Activated T-cell treated with anti-CD3 and anti-CD28 coated beads for 24 hours (primary cell): Measurements from ENCODE around the gene ARSK.
A peak's percentile ranks its signal among the peaks of the same experiment; 100 is the strongest.

Experiments used
- DNase-seq: peaks from one replicate; pipeline ENCODE4 v3.0.0-alpha.2; 2020; ENCODE audit warnings: low read depth

Gene ARSK

GRCh38 chr5:95564450-95564849 is 9.5 kb downstream of the ARSK start:
- no peak for DNase-seq

- DNase-seq = no peak
Observed at GRCh38 chr5:95565280-95565920, 10.5 kb downstream of the ARSK start.

- DNase-seq = no peak
Observed at GRCh38 chr5:95572016-95572415, 17.1 kb downstream of the ARSK start.

- DNase-seq = no peak
Observed at GRCh38 chr5:95581576-95581975, 26.7 kb downstream of the ARSK start.

DNA sequence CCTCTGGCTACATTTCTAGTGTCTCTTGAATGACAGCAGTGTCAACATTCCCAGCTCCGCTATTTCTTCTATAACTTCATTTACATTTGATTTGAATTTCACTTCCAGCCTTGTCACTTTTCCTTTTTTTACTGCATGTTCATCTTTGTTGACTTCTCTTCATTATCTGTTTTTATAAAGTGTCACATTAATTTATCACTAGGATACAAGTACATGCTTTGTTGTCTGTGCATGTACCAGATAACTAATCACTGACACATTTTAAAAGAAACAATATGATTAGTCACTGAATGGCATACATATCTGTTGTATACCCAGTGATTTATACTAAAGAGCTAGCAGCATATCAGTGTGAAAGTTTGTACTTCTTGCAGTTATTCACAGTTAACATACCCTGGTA is 29.1 kb downstream of the ARSK start:
- no peak for DNase-seq

DNA sequence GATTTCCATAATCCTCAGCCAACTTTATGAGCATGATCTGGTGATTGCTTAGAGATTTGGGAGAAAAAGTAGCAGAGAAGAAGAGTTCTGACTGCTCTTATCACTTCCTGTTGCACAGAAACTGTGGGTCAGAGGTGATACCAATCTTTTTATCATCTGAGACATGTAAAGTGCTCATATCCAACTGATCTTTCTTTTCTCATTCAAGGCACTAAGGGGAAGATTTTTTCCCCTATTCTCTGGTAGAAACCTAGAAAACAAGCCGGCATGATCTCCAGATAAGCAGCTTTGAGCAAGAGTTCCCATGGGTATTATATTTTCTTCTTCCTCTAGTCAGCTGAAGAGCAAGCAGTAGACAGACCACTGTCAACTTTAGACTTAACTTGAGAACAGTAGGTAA is 36.0 kb downstream of the ARSK start:
- no peak for DNase-seq

GRCh38 chr5:95591490-95591901 is 36.6 kb downstream of the ARSK start:
- no peak for DNase-seq

- DNase-seq = no peak
Observed at GRCh38 chr5:95595289-95595931, 40.5 kb downstream of the ARSK start.

DNA sequence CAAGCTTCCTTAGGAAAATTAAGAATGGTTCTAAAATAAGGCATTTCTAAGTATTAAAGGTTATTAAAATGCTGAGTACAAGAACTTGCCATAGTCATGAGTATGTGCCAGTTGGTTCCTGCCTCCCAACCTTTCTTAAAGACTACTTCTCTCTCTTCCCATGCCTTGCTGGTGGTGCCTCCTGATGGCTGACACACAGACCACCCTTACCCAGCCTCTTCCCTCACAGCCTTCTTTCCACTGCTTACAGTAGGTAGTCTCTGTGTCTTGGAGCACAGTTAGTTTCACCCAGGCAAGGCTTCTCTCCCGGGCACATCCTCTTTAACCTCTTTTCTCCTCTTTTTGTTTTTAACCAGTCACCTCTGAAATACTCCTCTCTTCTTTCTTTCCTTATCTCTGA is 44.4 kb downstream of the ARSK start:
- DNase-seq = no peak

GRCh38 chr5:95600557-95600956 is 45.7 kb downstream of the ARSK start:
- DNase-seq = no peak

DNA sequence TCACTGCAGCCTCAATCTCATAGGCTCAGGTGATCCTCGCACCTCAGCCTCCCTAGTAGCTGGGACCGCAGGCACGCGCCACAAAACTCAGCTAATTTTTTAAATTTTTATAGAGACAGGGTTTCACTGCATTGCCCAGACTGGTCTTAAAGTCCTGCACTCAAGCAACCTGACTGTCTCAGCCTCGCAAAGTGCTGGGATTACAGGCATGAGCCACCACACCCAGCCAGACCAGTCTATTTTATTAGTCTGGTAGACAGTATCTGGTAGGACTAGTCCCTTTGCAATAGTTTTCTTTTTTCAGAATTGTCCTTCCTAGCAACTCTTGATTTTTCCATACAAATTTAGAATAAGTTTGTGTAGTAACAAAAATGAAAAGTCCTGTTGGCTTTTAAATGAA is 50.9 kb downstream of the ARSK start:
- DNase-seq = no peak

DNA sequence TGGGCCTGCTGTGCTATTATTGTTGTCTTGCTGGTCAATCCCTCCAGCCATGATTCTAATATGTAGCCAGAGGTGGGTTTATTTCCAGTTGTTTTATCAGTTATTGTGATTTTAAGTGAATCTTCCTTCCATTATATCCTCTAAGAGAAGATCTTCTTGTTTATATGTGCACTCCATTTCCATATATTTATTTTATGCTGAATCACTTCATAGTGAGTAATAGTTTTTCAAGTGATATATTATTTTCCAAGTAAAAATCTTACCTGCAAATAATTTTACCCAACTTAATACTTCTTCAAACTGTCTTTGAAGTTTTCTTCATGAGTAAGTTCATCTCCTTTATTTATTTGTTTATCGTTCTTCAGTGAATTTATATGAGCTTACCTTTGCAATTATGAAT is 51.5 kb downstream of the ARSK start:
- DNase-seq = no peak

DNA sequence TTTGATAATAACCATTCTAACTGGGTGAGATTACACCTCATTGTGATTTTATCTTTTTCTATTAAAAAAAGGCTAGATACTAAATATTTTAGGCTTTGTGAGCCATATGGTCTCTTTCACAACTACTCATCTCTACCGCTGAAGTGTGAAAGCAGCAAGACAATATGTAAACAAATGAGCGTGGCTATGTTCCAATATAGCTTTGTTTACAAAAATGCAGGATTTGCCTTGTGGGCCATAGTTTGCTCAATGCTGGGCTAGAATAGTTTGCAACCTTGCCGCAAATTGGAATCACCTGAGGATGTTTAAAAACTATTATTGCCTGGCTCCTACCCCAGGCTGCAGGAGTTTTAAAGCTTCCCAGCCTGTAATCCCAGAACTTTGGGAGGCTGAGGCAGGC is 54.8 kb downstream of the ARSK start:
- DNase-seq = no peak

DNA sequence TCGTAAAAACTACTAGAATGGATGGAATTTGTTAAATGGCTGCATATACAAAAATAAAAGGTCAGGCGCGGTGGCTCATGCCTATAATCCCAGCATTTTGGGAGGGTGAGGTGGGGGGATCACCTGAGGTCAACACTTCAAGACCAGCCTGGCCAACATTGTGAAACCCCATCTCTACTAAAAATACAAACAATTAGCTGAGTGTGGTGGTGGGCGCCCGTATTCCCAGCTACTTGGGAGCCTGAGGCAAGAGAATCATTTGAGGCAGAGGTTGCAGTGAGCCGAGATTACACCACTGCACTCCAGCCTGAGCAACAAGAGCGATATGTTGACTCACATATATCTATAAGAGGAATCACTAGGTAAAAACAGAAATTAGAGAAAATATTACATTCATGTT is 55.6 kb downstream of the ARSK start:
- no peak for DNase-seq

DNA sequence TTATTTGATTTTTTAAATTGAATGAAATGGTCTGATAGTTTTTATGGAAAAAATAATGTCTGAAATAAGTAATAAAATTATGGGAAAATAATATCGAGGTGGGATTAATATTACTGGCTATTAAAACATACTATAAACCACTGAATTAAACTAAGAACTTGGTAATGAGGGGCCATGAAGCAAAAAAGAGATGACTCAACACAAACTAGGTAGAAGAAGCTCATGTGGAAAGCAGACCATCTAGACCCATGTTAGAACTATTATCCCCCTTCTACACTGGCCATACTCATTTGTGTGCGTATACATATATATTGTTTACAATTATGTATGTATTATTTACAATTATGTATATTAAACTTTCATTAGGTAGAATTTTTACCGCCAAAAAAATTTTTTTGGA is 56.5 kb downstream of the ARSK start:
- DNase-seq = no peak

GRCh38 chr5:95613514-95613913 is 58.6 kb downstream of the ARSK start:
- no peak for DNase-seq

GRCh38 chr5:95615164-95615467 is 60.2 kb downstream of the ARSK start:
- no peak for DNase-seq

- DNase-seq = no peak
Observed at GRCh38 chr5:95617057-95617456, 62.2 kb downstream of the ARSK start.

DNA sequence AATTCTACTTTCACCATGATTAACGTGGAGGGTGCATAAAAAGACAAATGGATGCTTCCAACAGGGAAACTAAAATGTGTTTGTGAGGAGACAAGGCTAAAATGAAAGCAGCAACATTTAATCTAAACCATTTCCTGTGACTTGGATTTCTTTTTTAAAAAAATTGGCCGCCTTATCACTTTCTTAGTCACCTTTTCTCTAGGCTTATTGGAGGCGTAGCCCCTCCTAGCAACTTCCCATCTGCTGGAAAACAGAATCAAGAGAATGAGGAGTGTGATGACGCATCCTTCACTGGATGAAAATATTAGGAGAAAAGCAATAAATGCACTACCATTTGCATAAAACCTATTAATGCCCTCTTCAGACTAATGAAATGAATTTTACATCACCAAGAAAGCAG is 64.2 kb downstream of the ARSK start:
- no peak for DNase-seq

GRCh38 chr5:95619514-95620029 is 64.7 kb downstream of the ARSK start:
- DNase-seq = no peak

DNA sequence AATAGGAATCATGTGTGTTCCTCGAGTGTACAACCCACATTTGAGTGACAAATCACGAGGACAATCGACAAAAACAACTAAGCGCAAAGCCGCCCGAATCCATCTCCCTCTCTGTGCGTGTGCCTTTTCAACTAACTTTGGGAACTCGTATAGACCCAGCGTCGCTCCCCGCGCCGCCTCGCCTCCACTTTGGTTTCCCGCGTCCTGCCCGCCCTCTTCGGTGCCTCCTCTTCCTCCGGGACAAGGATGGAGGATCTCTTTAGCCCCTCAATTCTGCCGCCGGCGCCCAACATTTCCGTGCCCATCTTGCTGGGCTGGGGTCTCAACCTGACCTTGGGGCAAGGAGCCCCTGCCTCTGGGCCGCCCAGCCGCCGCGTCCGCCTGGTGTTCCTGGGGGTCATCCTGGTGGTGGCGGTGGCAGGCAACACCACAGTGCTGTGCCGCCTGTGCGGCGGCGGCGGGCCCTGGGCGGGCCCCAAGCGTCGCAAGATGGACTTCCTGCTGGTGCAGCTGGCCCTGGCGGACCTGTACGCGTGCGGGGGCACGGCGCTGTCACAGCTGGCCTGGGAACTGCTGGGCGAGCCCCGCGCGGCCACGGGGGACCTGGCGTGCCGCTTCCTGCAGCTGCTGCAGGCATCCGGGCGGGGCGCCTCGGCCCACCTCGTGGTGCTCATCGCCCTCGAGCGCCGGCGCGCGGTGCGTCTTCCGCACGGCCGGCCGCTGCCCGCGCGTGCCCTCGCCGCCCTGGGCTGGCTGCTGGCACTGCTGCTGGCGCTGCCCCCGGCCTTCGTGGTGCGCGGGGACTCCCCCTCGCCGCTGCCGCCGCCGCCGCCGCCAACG is 65.3 kb downstream of the ARSK start, which contains the start of gene GPR150:
Gene GPR150 (plus strand): TSS at position 58 of the 840 bp plus-strand sequence. CDS start 189 bp downstream, at position 247.
- DNase-seq = peak; percentile 48

DNA sequence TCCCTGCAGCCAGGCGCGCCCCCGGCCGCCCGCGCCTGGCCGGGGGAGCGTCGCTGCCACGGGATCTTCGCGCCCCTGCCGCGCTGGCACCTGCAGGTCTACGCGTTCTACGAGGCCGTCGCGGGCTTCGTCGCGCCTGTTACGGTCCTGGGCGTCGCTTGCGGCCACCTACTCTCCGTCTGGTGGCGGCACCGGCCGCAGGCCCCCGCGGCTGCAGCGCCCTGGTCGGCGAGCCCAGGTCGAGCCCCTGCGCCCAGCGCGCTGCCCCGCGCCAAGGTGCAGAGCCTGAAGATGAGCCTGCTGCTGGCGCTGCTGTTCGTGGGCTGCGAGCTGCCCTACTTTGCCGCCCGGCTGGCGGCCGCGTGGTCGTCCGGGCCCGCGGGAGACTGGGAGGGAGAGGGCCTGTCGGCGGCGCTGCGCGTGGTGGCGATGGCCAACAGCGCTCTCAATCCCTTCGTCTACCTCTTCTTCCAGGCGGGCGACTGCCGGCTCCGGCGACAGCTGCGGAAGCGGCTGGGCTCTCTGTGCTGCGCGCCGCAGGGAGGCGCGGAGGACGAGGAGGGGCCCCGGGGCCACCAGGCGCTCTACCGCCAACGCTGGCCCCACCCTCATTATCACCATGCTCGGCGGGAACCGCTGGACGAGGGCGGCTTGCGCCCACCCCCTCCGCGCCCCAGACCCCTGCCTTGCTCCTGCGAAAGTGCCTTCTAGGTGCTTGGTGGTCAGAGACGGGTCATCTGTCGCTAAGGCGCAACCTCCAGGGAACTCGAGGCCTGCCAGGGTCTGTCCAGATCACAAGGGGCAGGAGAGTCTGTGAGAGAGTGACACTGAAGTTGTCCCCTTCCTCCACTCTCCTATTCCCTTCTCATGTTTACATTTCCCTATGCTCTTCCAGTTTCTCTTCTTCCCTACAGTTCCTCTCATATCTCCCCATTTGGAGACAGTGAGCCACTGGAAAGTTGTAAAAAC is 66.3 kb downstream of the ARSK start:
- DNase-seq = peak; percentile 29
